SIG-M5 treated with dmso at 0.1 percent for 504 hours (cell line): Measurements from ENCODE around the gene MTNR1A.

Source experiments
- DNase-seq: peaks from one replicate; lab custom pipeline; 2025; ENCODE audit not compliant: unreplicated experiment; lab: John Stamatoyannopoulos, UW

MTNR1A gene

DNA sequence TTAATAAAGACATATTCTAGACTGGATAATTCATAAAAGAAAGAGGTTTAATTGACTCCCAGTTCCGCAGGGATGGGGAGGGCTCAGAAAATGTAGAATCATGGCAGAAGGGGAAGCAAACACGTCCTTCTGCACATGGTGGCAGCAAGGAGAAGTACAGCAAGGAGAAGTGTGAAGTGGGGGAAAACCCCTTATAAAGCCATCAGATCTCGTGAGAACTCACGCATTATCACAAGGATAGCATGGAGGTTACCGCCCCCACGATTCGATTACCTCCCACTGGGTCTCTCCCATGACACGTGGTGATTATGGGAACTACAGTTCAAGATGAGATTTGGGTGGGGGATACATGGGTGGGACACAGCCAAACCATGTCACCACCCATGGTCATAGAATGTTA is 58.3 kb downstream of the MTNR1A start:
- no peak for DNase-seq

DNA sequence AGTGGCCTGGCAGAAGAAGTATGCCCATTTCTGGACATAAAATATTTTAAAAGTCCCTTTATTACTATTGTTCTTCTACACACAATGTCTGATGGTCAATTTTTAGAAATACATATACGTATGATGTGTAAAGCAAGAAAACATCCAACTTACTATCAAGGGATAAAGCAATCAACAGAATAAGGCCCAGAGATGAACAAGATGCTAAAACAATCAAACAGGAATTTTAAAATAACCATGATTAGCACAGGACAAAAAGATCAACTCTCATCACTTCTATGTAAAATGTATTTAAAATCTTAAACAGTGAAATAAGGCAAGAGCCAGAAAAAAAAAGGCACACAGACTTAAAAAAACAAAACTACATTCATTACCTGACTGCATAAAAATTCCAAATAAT is 60.9 kb downstream of the MTNR1A start:
- DNase-seq: no peak

DNA sequence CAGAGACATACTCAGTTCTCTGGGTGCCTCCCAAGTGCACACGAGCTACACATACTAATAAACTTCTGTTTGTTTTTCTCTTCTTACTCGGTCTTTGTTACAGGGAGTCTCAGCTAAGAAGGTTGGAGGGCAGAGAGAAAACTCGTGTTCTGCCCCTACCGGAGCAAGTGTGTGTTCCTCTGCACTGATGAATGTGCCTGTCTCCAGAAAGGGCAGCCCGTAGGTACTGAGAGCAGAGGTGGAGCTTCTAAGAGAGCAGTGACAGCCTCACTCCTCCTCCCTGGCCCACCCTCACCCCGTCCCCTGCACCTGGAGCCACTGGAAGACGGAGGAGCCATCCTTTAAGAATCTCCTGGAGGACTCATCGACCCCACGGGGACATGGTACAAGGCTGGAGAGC is 67.6 kb downstream of the MTNR1A start:
- DNase-seq: no peak

DNA sequence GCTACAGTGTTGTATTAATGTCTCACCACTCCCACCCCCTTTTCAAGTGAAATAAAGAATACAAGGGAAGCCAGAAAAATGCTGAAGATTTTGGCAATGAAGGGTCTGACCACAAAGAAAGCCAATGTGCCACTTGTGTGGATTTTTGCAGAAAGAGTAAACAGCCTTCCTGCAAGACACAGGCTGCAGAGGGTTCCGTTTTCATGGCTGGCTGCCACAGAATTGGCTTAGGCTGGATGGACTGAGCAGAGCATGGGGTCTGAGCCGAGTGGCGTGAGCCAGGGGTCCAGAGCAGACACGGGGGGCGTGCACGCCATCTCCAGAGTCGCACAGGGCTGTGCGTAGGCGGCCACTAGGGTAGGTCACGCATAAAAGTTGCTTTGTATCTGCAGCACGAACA is 69.2 kb downstream of the MTNR1A start:
- no peak for DNase-seq

DNA sequence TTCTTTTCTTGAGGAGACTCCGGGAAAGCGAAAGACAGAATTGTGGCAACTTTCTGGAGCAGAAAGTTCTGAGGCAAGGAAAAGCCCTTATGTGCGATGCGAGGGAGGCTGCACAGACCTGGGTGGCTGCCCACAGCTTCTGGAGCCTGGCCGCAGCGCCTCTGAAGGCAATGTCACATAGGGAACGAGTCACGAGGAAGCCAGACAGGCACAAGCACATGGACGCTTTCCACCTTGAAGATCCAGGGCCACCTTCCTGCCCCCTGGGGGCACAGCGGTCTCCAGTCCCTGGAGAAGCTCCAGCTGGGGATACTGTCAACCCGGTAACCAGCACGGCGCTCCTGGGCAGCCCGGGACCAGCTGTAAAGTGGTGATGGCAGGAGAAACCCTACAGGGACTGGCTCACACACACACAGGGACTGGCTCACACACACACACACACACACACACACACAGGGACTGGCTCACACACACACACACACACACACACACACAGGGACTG is 69.8 kb downstream of the MTNR1A start:
- no peak for DNase-seq

DNA sequence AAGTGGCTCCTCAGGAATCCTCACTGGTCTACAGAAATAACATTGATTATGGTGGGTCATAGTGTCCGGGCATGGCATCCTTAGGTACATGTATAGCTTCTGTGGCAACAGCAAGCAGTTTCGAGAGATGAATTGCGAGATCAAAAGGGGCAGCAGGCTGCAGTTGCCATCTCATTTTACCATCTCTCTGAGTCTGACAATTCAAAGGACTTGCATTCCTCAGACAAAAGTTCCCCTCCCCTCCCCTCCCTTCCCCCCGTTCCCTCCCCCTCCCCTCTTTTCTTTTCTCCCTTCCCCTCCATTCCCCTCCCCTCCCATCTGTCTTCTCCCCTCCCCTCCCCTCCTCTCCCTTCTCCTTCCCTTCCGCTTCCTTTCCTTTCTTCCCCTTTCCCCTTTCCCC is 70.2 kb downstream of the MTNR1A start:
- DNase-seq: no peak

DNA sequence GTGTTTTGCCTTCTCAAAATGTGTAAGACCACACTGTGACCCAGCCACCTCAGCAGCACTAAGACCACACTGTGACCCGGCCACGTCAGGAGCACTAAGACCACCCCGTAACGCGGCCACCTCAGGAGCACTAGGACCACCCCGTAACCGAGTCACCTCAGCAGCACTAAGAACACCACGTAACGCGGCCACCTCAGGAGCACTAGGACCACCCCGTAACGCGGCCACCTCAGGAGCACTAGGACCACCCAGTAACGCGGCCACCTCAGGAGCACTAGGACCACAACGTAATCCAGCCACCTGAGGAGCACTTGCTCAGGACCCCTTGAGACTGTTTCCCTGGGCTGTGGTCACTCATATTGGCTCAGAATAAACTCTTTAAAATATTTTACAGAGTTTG is 71.7 kb downstream of the MTNR1A start:
- no peak for DNase-seq
